ENCODE data around the gene ADNP. TPM values are rescaled to one million over a fixed set of nuclear protein-coding genes. Genes with fewer than 3 reads are reported as not detected.

The ADNP gene
- total RNA-seq, 1 experiment from 2014 or later, result 106 TPM

DNA sequence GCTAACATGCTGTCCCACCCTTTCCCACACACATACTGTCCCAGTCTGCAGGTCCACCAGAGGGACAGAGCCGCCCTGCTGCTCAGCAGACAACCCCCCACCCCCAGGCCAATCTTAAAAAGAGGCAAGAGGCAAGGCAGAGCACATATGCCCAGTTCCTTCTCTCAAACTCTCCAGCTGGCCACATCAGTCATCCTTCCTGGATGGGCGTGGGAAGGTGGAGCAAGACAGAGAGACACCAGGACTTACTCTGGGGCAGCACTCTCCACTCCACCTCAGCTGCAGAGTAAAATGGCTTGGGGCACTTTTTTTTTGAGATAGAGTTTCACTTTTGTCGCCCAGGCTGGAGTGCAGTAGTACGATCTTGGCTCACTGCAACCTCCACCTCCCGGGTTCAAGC lies 38.2 kb upstream of the ADNP start:
- POLR2A ChIA-PET, result no interaction called here
- H3K27ac Mint-ChIP-seq, result no peak overlapping the region

More for the DNA sequence above, 38.2 kb upstream of the ADNP start:
- CTCF ChIA-PET, result interaction anchor here (1.2 to 2.8 kb wide), 2 partner anchors 12 to 18 kb away, joined by 3 to 11 read pairs; no protein-coding TSS in a partner anchor
- ATAC-seq (no peak), DNase-seq (ENCODE audit: low spot score) (no peak)
- H3K4me3 Mint-ChIP-seq, result no peak overlapping the region
- peaks cover 11% of the 10 kb centered on the region; the same call in 1 of the 2 replicates for H3K4me1 Mint-ChIP-seq
- H3K27me3 Mint-ChIP-seq (ENCODE audit: low read depth), result peaks cover 3% of the 10 kb centered on the region; the same call in 1 of the 2 replicates
- no peaks in the 10 kb centered on the region for H3K9me3 Mint-ChIP-seq
- H3K36me3 Mint-ChIP-seq, result no peaks in the 10 kb centered on the region
- TF ChIP-seq ZNF396 (CRISPR knock-in tag; IDR thresholded peaks at IDR 0.05; ENCODE audit: borderline replicate concordance) (no peak), SMAD4 (CRISPR knock-in tag; IDR thresholded peaks at IDR 0.05) (no peak), RORB (CRISPR knock-in tag; IDR thresholded peaks at IDR 0.05) (no peak), JUN (CRISPR knock-in tag; IDR thresholded peaks at IDR 0.05) (no peak), FOXJ3 (CRISPR knock-in tag; IDR thresholded peaks at IDR 0.05; ENCODE audit: borderline replicate concordance) (no peak), TEAD1 (CRISPR knock-in tag; IDR thresholded peaks at IDR 0.05) (no peak), NFYB (CRISPR knock-in tag; conservative IDR thresholded peaks at IDR 0.05; ENCODE audit: low read depth) (no peak), ZNF138 (CRISPR knock-in tag; conservative IDR thresholded peaks at IDR 0.05) (no peak), NR3C1 (CRISPR knock-in tag; conservative IDR thresholded peaks at IDR 0.05; ENCODE audit: low read depth) (no peak), ZNF671 (CRISPR knock-in tag; IDR thresholded peaks at IDR 0.05) (no peak)
- TF ChIP-seq, protein P1, sequence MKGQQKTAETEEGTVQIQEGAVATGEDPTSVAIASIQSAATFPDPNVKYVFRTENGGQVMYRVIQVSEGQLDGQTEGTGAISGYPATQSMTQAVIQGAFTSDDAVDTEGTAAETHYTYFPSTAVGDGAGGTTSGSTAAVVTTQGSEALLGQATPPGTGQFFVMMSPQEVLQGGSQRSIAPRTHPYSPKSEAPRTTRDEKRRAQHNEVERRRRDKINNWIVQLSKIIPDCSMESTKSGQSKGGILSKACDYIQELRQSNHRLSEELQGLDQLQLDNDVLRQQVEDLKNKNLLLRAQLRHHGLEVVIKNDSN (CRISPR knock-in tag; IDR thresholded peaks at IDR 0.05), result no peak
- TF ChIP-seq, protein P2, sequence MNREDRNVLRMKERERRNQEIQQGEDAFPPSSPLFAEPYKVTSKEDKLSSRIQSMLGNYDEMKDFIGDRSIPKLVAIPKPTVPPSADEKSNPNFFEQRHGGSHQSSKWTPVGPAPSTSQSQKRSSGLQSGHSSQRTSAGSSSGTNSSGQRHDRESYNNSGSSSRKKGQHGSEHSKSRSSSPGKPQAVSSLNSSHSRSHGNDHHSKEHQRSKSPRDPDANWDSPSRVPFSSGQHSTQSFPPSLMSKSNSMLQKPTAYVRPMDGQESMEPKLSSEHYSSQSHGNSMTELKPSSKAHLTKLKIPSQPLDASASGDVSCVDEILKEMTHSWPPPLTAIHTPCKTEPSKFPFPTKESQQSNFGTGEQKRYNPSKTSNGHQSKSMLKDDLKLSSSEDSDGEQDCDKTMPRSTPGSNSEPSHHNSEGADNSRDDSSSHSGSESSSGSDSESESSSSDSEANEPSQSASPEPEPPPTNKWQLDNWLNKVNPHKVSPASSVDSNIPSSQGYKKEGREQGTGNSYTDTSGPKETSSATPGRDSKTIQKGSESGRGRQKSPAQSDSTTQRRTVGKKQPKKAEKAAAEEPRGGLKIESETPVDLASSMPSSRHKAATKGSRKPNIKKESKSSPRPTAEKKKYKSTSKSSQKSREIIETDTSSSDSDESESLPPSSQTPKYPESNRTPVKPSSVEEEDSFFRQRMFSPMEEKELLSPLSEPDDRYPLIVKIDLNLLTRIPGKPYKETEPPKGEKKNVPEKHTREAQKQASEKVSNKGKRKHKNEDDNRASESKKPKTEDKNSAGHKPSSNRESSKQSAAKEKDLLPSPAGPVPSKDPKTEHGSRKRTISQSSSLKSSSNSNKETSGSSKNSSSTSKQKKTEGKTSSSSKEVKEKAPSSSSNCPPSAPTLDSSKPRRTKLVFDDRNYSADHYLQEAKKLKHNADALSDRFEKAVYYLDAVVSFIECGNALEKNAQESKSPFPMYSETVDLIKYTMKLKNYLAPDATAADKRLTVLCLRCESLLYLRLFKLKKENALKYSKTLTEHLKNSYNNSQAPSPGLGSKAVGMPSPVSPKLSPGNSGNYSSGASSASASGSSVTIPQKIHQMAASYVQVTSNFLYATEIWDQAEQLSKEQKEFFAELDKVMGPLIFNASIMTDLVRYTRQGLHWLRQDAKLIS (CRISPR knock-in tag; IDR thresholded peaks at IDR 0.05; ENCODE audit: borderline replicate concordance), result no peak
- TF ChIP-seq, protein P3, sequence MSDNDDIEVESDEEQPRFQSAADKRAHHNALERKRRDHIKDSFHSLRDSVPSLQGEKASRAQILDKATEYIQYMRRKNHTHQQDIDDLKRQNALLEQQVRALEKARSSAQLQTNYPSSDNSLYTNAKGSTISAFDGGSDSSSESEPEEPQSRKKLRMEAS (CRISPR knock-in tag; IDR thresholded peaks at IDR 0.05), result no peak
- TF ChIP-seq, protein P4, sequence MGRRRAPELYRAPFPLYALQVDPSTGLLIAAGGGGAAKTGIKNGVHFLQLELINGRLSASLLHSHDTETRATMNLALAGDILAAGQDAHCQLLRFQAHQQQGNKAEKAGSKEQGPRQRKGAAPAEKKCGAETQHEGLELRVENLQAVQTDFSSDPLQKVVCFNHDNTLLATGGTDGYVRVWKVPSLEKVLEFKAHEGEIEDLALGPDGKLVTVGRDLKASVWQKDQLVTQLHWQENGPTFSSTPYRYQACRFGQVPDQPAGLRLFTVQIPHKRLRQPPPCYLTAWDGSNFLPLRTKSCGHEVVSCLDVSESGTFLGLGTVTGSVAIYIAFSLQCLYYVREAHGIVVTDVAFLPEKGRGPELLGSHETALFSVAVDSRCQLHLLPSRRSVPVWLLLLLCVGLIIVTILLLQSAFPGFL (CRISPR knock-in tag; IDR thresholded peaks at IDR 0.05; ENCODE audit: borderline replicate concordance), result no peak
- TF ChIP-seq, protein P5, sequence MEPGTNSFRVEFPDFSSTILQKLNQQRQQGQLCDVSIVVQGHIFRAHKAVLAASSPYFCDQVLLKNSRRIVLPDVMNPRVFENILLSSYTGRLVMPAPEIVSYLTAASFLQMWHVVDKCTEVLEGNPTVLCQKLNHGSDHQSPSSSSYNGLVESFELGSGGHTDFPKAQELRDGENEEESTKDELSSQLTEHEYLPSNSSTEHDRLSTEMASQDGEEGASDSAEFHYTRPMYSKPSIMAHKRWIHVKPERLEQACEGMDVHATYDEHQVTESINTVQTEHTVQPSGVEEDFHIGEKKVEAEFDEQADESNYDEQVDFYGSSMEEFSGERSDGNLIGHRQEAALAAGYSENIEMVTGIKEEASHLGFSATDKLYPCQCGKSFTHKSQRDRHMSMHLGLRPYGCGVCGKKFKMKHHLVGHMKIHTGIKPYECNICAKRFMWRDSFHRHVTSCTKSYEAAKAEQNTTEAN (CRISPR knock-in tag; IDR thresholded peaks at IDR 0.05), result no peak
- TF ChIP-seq, protein P6, sequence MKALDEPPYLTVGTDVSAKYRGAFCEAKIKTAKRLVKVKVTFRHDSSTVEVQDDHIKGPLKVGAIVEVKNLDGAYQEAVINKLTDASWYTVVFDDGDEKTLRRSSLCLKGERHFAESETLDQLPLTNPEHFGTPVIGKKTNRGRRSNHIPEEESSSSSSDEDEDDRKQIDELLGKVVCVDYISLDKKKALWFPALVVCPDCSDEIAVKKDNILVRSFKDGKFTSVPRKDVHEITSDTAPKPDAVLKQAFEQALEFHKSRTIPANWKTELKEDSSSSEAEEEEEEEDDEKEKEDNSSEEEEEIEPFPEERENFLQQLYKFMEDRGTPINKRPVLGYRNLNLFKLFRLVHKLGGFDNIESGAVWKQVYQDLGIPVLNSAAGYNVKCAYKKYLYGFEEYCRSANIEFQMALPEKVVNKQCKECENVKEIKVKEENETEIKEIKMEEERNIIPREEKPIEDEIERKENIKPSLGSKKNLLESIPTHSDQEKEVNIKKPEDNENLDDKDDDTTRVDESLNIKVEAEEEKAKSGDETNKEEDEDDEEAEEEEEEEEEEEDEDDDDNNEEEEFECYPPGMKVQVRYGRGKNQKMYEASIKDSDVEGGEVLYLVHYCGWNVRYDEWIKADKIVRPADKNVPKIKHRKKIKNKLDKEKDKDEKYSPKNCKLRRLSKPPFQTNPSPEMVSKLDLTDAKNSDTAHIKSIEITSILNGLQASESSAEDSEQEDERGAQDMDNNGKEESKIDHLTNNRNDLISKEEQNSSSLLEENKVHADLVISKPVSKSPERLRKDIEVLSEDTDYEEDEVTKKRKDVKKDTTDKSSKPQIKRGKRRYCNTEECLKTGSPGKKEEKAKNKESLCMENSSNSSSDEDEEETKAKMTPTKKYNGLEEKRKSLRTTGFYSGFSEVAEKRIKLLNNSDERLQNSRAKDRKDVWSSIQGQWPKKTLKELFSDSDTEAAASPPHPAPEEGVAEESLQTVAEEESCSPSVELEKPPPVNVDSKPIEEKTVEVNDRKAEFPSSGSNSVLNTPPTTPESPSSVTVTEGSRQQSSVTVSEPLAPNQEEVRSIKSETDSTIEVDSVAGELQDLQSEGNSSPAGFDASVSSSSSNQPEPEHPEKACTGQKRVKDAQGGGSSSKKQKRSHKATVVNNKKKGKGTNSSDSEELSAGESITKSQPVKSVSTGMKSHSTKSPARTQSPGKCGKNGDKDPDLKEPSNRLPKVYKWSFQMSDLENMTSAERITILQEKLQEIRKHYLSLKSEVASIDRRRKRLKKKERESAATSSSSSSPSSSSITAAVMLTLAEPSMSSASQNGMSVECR (CRISPR knock-in tag; IDR thresholded peaks at IDR 0.05; ENCODE audit: borderline replicate concordance), result no peak
